Trophoblast cell (in vitro differentiated cells and primary cell): ENCODE measurements around the gene CD274.

Experiments used
- DNase-seq, 2 donors: peaks; one replicate each; pipeline ENCODE4 v3.0.0-alpha.2; 2016
- H2AFZ ChIP-seq: 2 replicates; pipeline ENCODE4 v1.6.1; 2013; ENCODE audit warnings: low read length, moderate library complexity, mild to moderate bottlenecking; ENCODE audit not compliant: insufficient read depth, poor library complexity
- H2AK5ac ChIP-seq: 2 replicates; pipeline ENCODE4 v1.6.1; 2013; ENCODE audit warnings: mild to moderate bottlenecking, low read length
- H2BK120ac ChIP-seq: 2 replicates; pipeline ENCODE4 v1.6.1; 2013; ENCODE audit warnings: low read length, mild to moderate bottlenecking, moderate library complexity; ENCODE audit not compliant: insufficient read depth, poor library complexity
- H2BK12ac ChIP-seq: 2 replicates; pipeline ENCODE4 v1.6.1; 2013; ENCODE audit warnings: mild to moderate bottlenecking, low read length, moderate library complexity
- H2BK5ac ChIP-seq: 2 replicates; pipeline ENCODE4 v1.6.1; 2013; ENCODE audit warnings: low read length, low read depth, moderate library complexity, mild to moderate bottlenecking; ENCODE audit not compliant: poor library complexity
- H3K14ac ChIP-seq: 2 replicates; pipeline ENCODE4 v1.6.1; 2013; ENCODE audit warnings: mild to moderate bottlenecking, low read length
- H3K18ac ChIP-seq: 2 replicates; pipeline ENCODE4 v1.6.1; 2013; ENCODE audit warnings: mild to moderate bottlenecking, low read length
- H3K23ac ChIP-seq: 2 replicates; pipeline ENCODE4 v1.6.1; 2013; ENCODE audit warnings: low read length
- H3K27ac ChIP-seq: 2 replicates; pipeline ENCODE4 v1.5.1; 2013; ENCODE audit warnings: low read depth, mild to moderate bottlenecking, inconsistent platforms, low read length, moderate library complexity
- H3K27me3 ChIP-seq: 2 replicates; pipeline ENCODE4 v1.6.1; 2013; ENCODE audit warnings: inconsistent platforms, mild to moderate bottlenecking, low read length, moderate library complexity; ENCODE audit not compliant: insufficient read depth
- H3K36me3 ChIP-seq, 2 experiments: 1 replicate in 1 of 2; 2 replicates in 1 of 2; pipeline ENCODE4 v1.6.1; 2013; ENCODE audit warnings: low read length in 2 of 2, mild to moderate bottlenecking in 2 of 2, moderate library complexity in 1 of 2; ENCODE audit not compliant: insufficient read depth in 2 of 2, control insufficient read depth in 1 of 2
- H3K4ac ChIP-seq: 2 replicates; pipeline ENCODE4 v1.6.1; 2013; ENCODE audit warnings: low read depth, mild to moderate bottlenecking, low read length, moderate library complexity
- H3K4me1 ChIP-seq, 2 experiments: 1 replicate in 1 of 2; 2 replicates in 1 of 2; pipeline ENCODE4 v1.6.1; 2013; ENCODE audit warnings: low read length in 2 of 2, mild to moderate bottlenecking in 2 of 2, moderate library complexity in 1 of 2; ENCODE audit not compliant: insufficient read depth in 2 of 2, control insufficient read depth in 1 of 2
- H3K4me2 ChIP-seq: 2 replicates; pipeline ENCODE4 v1.6.1; 2013; ENCODE audit warnings: inconsistent platforms, mild to moderate bottlenecking, low read length, moderate library complexity
- H3K4me3 ChIP-seq: 2 replicates; pipeline ENCODE4 v1.5.1; 2013; ENCODE audit warnings: mild to moderate bottlenecking, low read depth, low read length, inconsistent platforms
- H3K79me1 ChIP-seq: one replicate; pipeline ENCODE4 v1.6.1; 2013; ENCODE audit warnings: low read length
- H3K79me2 ChIP-seq: 2 replicates; pipeline ENCODE4 v1.6.1; 2013; ENCODE audit warnings: low read length, mild to moderate bottlenecking; ENCODE audit not compliant: control insufficient read depth, insufficient read depth, poor library complexity
- H3K9ac ChIP-seq: 2 replicates; pipeline ENCODE4 v1.6.1; 2013; ENCODE audit warnings: mild to moderate bottlenecking, low read length
- H3K9me3 ChIP-seq: 2 replicates; pipeline ENCODE4 v1.6.1; 2013; ENCODE audit warnings: low read depth, mild to moderate bottlenecking, control low read depth, inconsistent platforms, low read length; ENCODE audit not compliant: insufficient read depth
- H4K12ac ChIP-seq: 2 replicates; pipeline ENCODE4 v1.6.1; 2013; ENCODE audit warnings: low read depth, mild to moderate bottlenecking, low read length, moderate library complexity
- H4K8ac ChIP-seq: 2 replicates; pipeline ENCODE4 v1.6.1; 2013; ENCODE audit warnings: low read depth, mild to moderate bottlenecking, low read length, moderate library complexity
- H4K91ac ChIP-seq: one replicate; pipeline ENCODE4 v1.6.1; 2013; ENCODE audit warnings: low read depth, mild to moderate bottlenecking, low read length, moderate library complexity
- WGBS: extraction: QIAGEN DNeasy Blood & Tissue Kit; methylation state at CpG from one replicate; pipeline ENCODE4 v1.1.7; 2013; ENCODE audit warnings: missing lambda C conversion rate; ENCODE audit not compliant: insufficient read length, insufficient coverage; ENCODE audit errors: extremely low coverage; 5-methylcytosine and 5-hydroxymethylcytosine counted together

Gene CD274

DNA sequence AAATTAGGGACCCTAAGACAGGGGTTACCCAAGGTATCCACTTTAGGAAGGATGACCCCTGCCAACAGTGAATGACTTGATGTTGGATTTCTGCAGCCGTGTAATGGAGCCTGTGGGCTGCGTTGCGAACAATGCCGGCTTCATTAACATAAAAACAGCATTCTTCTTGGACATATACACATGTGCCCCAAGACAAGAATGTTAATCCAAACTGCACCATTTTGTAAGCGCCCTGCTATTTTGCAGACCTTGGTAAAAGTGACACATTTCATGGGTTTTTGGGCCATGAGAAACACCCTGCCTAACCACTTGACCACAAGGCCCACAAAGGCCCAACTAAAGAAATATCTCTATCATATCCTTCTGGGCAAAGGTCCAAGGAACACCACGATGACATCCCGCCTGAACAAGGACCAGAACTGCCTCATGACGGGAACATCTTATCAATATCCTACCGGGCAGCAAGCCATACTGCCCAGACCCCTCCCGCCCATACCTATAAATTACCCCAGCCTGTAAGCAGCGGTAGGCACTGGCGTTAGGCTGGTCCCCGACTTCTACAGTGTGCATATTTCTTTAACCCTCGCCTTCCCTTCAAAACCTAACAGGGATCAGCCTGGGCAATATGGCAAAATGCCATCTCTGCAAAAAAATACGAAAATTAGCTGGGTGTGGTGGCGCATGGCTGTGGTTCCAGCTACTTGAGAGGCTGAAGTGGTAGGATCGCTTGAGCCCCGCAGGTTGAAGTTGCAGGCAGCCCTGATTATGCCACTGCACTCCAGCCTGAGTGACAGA, 50.3 kb downstream of the CD274 start:
- no peak overlapping the region for H2BK12ac ChIP-seq
- H3K9me3 ChIP-seq, result peaks cover 1% of the 10 kb centered on the region
- H3K36me3 ChIP-seq, result no peaks in the 10 kb centered on the region
- H2AK5ac ChIP-seq, result no peak overlapping the region
- no peak overlapping the region for H2AFZ ChIP-seq
- H4K12ac ChIP-seq, result no peak overlapping the region
- H3K23ac ChIP-seq, result no peak overlapping the region
- DNase-seq, result no peak
- no peaks in the 10 kb centered on the region for H3K27me3 ChIP-seq
- H3K79me2 ChIP-seq, result no peaks in the 10 kb centered on the region
- H3K27ac ChIP-seq, result no peak overlapping the region
- H3K9ac ChIP-seq, result no peak overlapping the region
- no peaks in the 10 kb centered on the region for H3K4me1 ChIP-seq
- H2BK5ac ChIP-seq, result no peak overlapping the region
- H3K4ac ChIP-seq, result no peak overlapping the region
- H4K91ac ChIP-seq, result no peak overlapping the region
- no peak overlapping the region for H2BK120ac ChIP-seq
- H4K8ac ChIP-seq, result no peak overlapping the region
- no peak overlapping the region for H3K4me2 ChIP-seq
- H3K4me3 ChIP-seq, result no peak overlapping the region
- no peak overlapping the region for H3K18ac ChIP-seq
- no CpG with 5 or more reads among the region's 18 CpGs for WGBS
- H3K79me1 ChIP-seq, result no peaks in the 10 kb centered on the region
- no peak overlapping the region for H3K14ac ChIP-seq

GRCh38 chr9:5502553-5502952, 52.2 kb downstream of the CD274 start:
- no peak overlapping the region for H3K14ac ChIP-seq
- H2BK5ac ChIP-seq, result no peak overlapping the region
- no peaks in the 10 kb centered on the region for H3K79me2 ChIP-seq
- H4K91ac ChIP-seq, result no peak overlapping the region
- no peak overlapping the region for H3K18ac ChIP-seq
- no peak overlapping the region for H3K4me3 ChIP-seq
- peak overlapping the region; percentile 29 for H3K23ac ChIP-seq
- H3K4ac ChIP-seq, result no peak overlapping the region
- H3K79me1 ChIP-seq, result no peaks in the 10 kb centered on the region
- H3K36me3 ChIP-seq, result no peaks in the 10 kb centered on the region
- no peaks in the 10 kb centered on the region for H3K27me3 ChIP-seq
- no peak overlapping the region for H3K27ac ChIP-seq
- H4K8ac ChIP-seq, result no peak overlapping the region
- no peaks in the 10 kb centered on the region for H3K4me1 ChIP-seq
- no peak overlapping the region for H3K4me2 ChIP-seq
- DNase-seq, result no peak
- H2BK12ac ChIP-seq, result no peak overlapping the region
- no peak overlapping the region for H2AFZ ChIP-seq
- no peak overlapping the region for H2BK120ac ChIP-seq
- peak overlapping the region; percentile 42 for H3K9ac ChIP-seq
- no peak overlapping the region for H2AK5ac ChIP-seq
- H3K9me3 ChIP-seq, result peaks cover 1% of the 10 kb centered on the region
- WGBS, result no CpG with 5 or more reads among the region's 6 CpGs
- H4K12ac ChIP-seq, result no peak overlapping the region

GRCh38 chr9:5509573-5509972, 59.2 kb downstream of the CD274 start:
- no peak overlapping the region for H3K4me3 ChIP-seq
- H2BK5ac ChIP-seq, result no peak overlapping the region
- H2BK12ac ChIP-seq, result no peak overlapping the region
- H3K4me1 ChIP-seq, result peaks cover 15 to 16% of the 10 kb centered on the region in 2 experiments
- WGBS, result no CpG with 5 or more reads among the region's 2 CpGs
- no peak overlapping the region for H4K12ac ChIP-seq
- H3K27ac ChIP-seq, result peak overlapping the region; percentile 24
- no peak overlapping the region for H2AK5ac ChIP-seq
- no peak overlapping the region for H3K9ac ChIP-seq
- no peak overlapping the region for H3K14ac ChIP-seq
- H2AFZ ChIP-seq, result no peak overlapping the region
- no peaks in the 10 kb centered on the region for H3K27me3 ChIP-seq
- H3K79me1 ChIP-seq, result peaks cover 15% of the 10 kb centered on the region
- H3K79me2 ChIP-seq, result no peaks in the 10 kb centered on the region
- no peak overlapping the region for H2BK120ac ChIP-seq
- peak; percentile 78 to 95 for DNase-seq
- no peak overlapping the region for H4K8ac ChIP-seq
- no peak overlapping the region for H4K91ac ChIP-seq
- H3K18ac ChIP-seq, result no peak overlapping the region
- no peaks in the 10 kb centered on the region for H3K36me3 ChIP-seq
- H3K4ac ChIP-seq, result no peak overlapping the region
- no peak overlapping the region for H3K23ac ChIP-seq
- no peak overlapping the region for H3K4me2 ChIP-seq
- no peaks in the 10 kb centered on the region for H3K9me3 ChIP-seq

DNA sequence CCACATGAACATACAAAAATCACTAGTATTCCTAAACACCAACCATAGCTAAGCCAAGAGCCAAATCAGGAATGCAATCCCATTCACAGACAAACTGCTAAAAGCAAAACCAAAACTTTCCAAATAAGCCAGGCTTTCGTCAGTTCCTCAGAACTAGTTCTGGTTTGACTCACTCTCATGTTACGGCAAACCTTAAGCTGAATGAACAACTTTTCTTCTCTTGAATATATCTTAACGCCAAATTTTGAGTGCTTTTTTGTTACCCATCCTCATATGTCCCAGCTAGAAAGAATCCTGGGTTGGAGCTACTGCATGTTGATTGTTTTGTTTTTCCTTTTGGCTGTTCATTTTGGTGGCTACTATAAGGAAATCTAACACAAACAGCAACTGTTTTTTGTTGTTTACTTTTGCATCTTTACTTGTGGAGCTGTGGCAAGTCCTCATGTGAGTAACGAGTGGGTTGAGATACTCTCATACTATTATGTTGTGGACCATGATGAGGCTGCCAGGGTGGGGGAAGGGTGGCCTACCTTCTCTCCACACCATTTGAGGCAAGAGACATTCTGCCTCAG, 60.1 kb downstream of the CD274 start, which contains the start of gene PDCD1LG2:
Gene PDCD1LG2, plus strand, starts transcription at position 172 of the 572 bp plus-strand sequence. CDS start 12,016 bp downstream, outside the sequence.
- Histone ChIP-seq H3K36me3 (no peaks in the 10 kb centered on the region), H2BK120ac (peak within 1 kb of the TSS; percentile 87)
- DNase-seq, result peak; percentile 53 to 89

More for the DNA sequence above, 60.1 kb downstream of the CD274 start, which contains the start of gene PDCD1LG2:
- Histone ChIP-seq H3K23ac (peak within 1 kb of the TSS; percentile 27), H3K9ac (no peak within 1 kb of the TSS), H3K27ac (peak within 1 kb of the TSS; percentile 79), H3K14ac (peak within 1 kb of the TSS; percentile 16), H3K4me3 (no peak within 1 kb of the TSS), H3K9me3 (no peaks in the 10 kb centered on the region), H2BK5ac (peak within 1 kb of the TSS; percentile 58), H2BK12ac (peak within 1 kb of the TSS; percentile 41), H4K8ac (no peak within 1 kb of the TSS), H3K79me1 (peaks cover 15% of the 10 kb centered on the region), H3K4ac (no peak within 1 kb of the TSS), H3K79me2 (no peaks in the 10 kb centered on the region), H2AFZ (no peak within 1 kb of the TSS), H4K91ac (peak within 1 kb of the TSS; percentile 54), H3K18ac (no peak within 1 kb of the TSS), H2AK5ac (no peak within 1 kb of the TSS), H4K12ac (no peak within 1 kb of the TSS), H3K4me2 (peak within 1 kb of the TSS; percentile 41), H3K27me3 (no peaks in the 10 kb centered on the region), H3K4me1 (peaks cover 15 to 19% of the 10 kb centered on the region in 2 experiments)
- no CpG with 5 or more reads among the region's 4 CpGs for WGBS
